ENCODE data around the gene TCAF2.
"Not testable (repeated sequence)": the region's sequence is repeated elsewhere in the genome, so short reads cannot be mapped to it uniquely, and the experiment has no call there.

TCAF2 gene

GRCh38 chr7:143622130-143622529, 1.4 kb downstream of the TCAF2 start:
- H3K9ac ChIP-seq (ENCODE audit: low read depth in 1 of 2, low read length in 2 of 2); H3K4me1 ChIP-seq (ENCODE audit: control insufficient read depth in 1 of 2, insufficient read depth in 2 of 2, low read length in 2 of 2); H3K4me3 ChIP-seq (ENCODE audit: low read depth in 1 of 2, low read length in 2 of 2); H3K9me3 ChIP-seq (ENCODE audit: control insufficient read depth in 1 of 2, low read length in 2 of 2); H3K27ac ChIP-seq (ENCODE audit: low read depth, low read length); H3K27me3 ChIP-seq (ENCODE audit: control insufficient read depth in 1 of 2, insufficient read depth in 2 of 2, low read length in 2 of 2); H3K36me3 ChIP-seq (ENCODE audit: control insufficient read depth in 1 of 2, insufficient read depth in 2 of 2, low read length in 2 of 2): not testable (repeated sequence)

- H3K27ac ChIP-seq (ENCODE audit: low read depth, low read length); H3K27me3 ChIP-seq (ENCODE audit: control insufficient read depth in 1 of 2, insufficient read depth in 2 of 2, low read length in 2 of 2); H3K4me1 ChIP-seq (ENCODE audit: control insufficient read depth in 1 of 2, insufficient read depth in 2 of 2, low read length in 2 of 2); H3K36me3 ChIP-seq (ENCODE audit: control insufficient read depth in 1 of 2, insufficient read depth in 2 of 2, low read length in 2 of 2); H3K9me3 ChIP-seq (ENCODE audit: control insufficient read depth in 1 of 2, low read length in 2 of 2); H3K9ac ChIP-seq (ENCODE audit: low read depth in 1 of 2, low read length in 2 of 2); H3K4me3 ChIP-seq (ENCODE audit: low read depth in 1 of 2, low read length in 2 of 2): not testable (repeated sequence)
Measured at GRCh38 chr7:143630653-143631052, 9.9 kb downstream of the TCAF2 start.

- H3K27me3 ChIP-seq (ENCODE audit: control insufficient read depth in 1 of 2, insufficient read depth in 2 of 2, low read length in 2 of 2); H3K4me3 ChIP-seq (ENCODE audit: low read depth in 1 of 2, low read length in 2 of 2); H3K9me3 ChIP-seq (ENCODE audit: control insufficient read depth in 1 of 2, low read length in 2 of 2); H3K4me1 ChIP-seq (ENCODE audit: control insufficient read depth in 1 of 2, insufficient read depth in 2 of 2, low read length in 2 of 2); H3K36me3 ChIP-seq (ENCODE audit: control insufficient read depth in 1 of 2, insufficient read depth in 2 of 2, low read length in 2 of 2); H3K9ac ChIP-seq (ENCODE audit: low read depth in 1 of 2, low read length in 2 of 2); H3K27ac ChIP-seq (ENCODE audit: low read depth, low read length): not testable (repeated sequence)
Measured at GRCh38 chr7:143632506-143632905, 11.7 kb downstream of the TCAF2 start.

GRCh38 chr7:143633013-143633618, 12.3 kb downstream of the TCAF2 start:
- not testable (repeated sequence) for H3K4me3 ChIP-seq (ENCODE audit: low read depth in 1 of 2, low read length in 2 of 2); H3K27me3 ChIP-seq (ENCODE audit: control insufficient read depth in 1 of 2, insufficient read depth in 2 of 2, low read length in 2 of 2); H3K9me3 ChIP-seq (ENCODE audit: control insufficient read depth in 1 of 2, low read length in 2 of 2); H3K4me1 ChIP-seq (ENCODE audit: control insufficient read depth in 1 of 2, insufficient read depth in 2 of 2, low read length in 2 of 2); H3K9ac ChIP-seq (ENCODE audit: low read depth in 1 of 2, low read length in 2 of 2); H3K36me3 ChIP-seq (ENCODE audit: control insufficient read depth in 1 of 2, insufficient read depth in 2 of 2, low read length in 2 of 2); H3K27ac ChIP-seq (ENCODE audit: low read depth, low read length)

GRCh38 chr7:143635364-143636240, 14.8 kb downstream of the TCAF2 start:
- not testable (repeated sequence) for H3K4me1 ChIP-seq (ENCODE audit: control insufficient read depth in 1 of 2, insufficient read depth in 2 of 2, low read length in 2 of 2); H3K36me3 ChIP-seq (ENCODE audit: control insufficient read depth in 1 of 2, insufficient read depth in 2 of 2, low read length in 2 of 2); H3K9me3 ChIP-seq (ENCODE audit: control insufficient read depth in 1 of 2, low read length in 2 of 2); H3K27ac ChIP-seq (ENCODE audit: low read depth, low read length); H3K27me3 ChIP-seq (ENCODE audit: control insufficient read depth in 1 of 2, insufficient read depth in 2 of 2, low read length in 2 of 2); H3K9ac ChIP-seq (ENCODE audit: low read depth in 1 of 2, low read length in 2 of 2); H3K4me3 ChIP-seq (ENCODE audit: low read depth in 1 of 2, low read length in 2 of 2)

- H3K9me3 ChIP-seq (ENCODE audit: control insufficient read depth in 1 of 2, low read length in 2 of 2); H3K27me3 ChIP-seq (ENCODE audit: control insufficient read depth in 1 of 2, insufficient read depth in 2 of 2, low read length in 2 of 2); H3K4me1 ChIP-seq (ENCODE audit: control insufficient read depth in 1 of 2, insufficient read depth in 2 of 2, low read length in 2 of 2); H3K4me3 ChIP-seq (ENCODE audit: low read depth in 1 of 2, low read length in 2 of 2); H3K36me3 ChIP-seq (ENCODE audit: control insufficient read depth in 1 of 2, insufficient read depth in 2 of 2, low read length in 2 of 2); H3K9ac ChIP-seq (ENCODE audit: low read depth in 1 of 2, low read length in 2 of 2); H3K27ac ChIP-seq (ENCODE audit: low read depth, low read length): not testable (repeated sequence)
Measured at GRCh38 chr7:143639372-143639771, 18.6 kb downstream of the TCAF2 start.

GRCh38 chr7:143640528-143641189, 19.9 kb downstream of the TCAF2 start:
- H3K4me1 ChIP-seq (ENCODE audit: control insufficient read depth in 1 of 2, insufficient read depth in 2 of 2, low read length in 2 of 2); H3K4me3 ChIP-seq (ENCODE audit: low read depth in 1 of 2, low read length in 2 of 2); H3K27me3 ChIP-seq (ENCODE audit: control insufficient read depth in 1 of 2, insufficient read depth in 2 of 2, low read length in 2 of 2); H3K9me3 ChIP-seq (ENCODE audit: control insufficient read depth in 1 of 2, low read length in 2 of 2); H3K36me3 ChIP-seq (ENCODE audit: control insufficient read depth in 1 of 2, insufficient read depth in 2 of 2, low read length in 2 of 2); H3K27ac ChIP-seq (ENCODE audit: low read depth, low read length); H3K9ac ChIP-seq (ENCODE audit: low read depth in 1 of 2, low read length in 2 of 2): not testable (repeated sequence)

GRCh38 chr7:143646598-143646997, 25.8 kb downstream of the TCAF2 start:
- H3K27me3 ChIP-seq (ENCODE audit: control insufficient read depth in 1 of 2, insufficient read depth in 2 of 2, low read length in 2 of 2); H3K27ac ChIP-seq (ENCODE audit: low read depth, low read length); H3K9me3 ChIP-seq (ENCODE audit: control insufficient read depth in 1 of 2, low read length in 2 of 2); H3K9ac ChIP-seq (ENCODE audit: low read depth in 1 of 2, low read length in 2 of 2); H3K4me3 ChIP-seq (ENCODE audit: low read depth in 1 of 2, low read length in 2 of 2); H3K36me3 ChIP-seq (ENCODE audit: control insufficient read depth in 1 of 2, insufficient read depth in 2 of 2, low read length in 2 of 2); H3K4me1 ChIP-seq (ENCODE audit: control insufficient read depth in 1 of 2, insufficient read depth in 2 of 2, low read length in 2 of 2): not testable (repeated sequence)

GRCh38 chr7:143649902-143650301, 29.1 kb downstream of the TCAF2 start:
- H3K27me3 ChIP-seq (ENCODE audit: control insufficient read depth in 1 of 2, insufficient read depth in 2 of 2, low read length in 2 of 2); H3K4me3 ChIP-seq (ENCODE audit: low read depth in 1 of 2, low read length in 2 of 2); H3K4me1 ChIP-seq (ENCODE audit: control insufficient read depth in 1 of 2, insufficient read depth in 2 of 2, low read length in 2 of 2); H3K36me3 ChIP-seq (ENCODE audit: control insufficient read depth in 1 of 2, insufficient read depth in 2 of 2, low read length in 2 of 2); H3K9ac ChIP-seq (ENCODE audit: low read depth in 1 of 2, low read length in 2 of 2); H3K9me3 ChIP-seq (ENCODE audit: control insufficient read depth in 1 of 2, low read length in 2 of 2); H3K27ac ChIP-seq (ENCODE audit: low read depth, low read length): not testable (repeated sequence)

- H3K9ac ChIP-seq (ENCODE audit: low read depth in 1 of 2, low read length in 2 of 2); H3K4me3 ChIP-seq (ENCODE audit: low read depth in 1 of 2, low read length in 2 of 2); H3K27ac ChIP-seq (ENCODE audit: low read depth, low read length); H3K4me1 ChIP-seq (ENCODE audit: control insufficient read depth in 1 of 2, insufficient read depth in 2 of 2, low read length in 2 of 2); H3K9me3 ChIP-seq (ENCODE audit: control insufficient read depth in 1 of 2, low read length in 2 of 2); H3K27me3 ChIP-seq (ENCODE audit: control insufficient read depth in 1 of 2, insufficient read depth in 2 of 2, low read length in 2 of 2); H3K36me3 ChIP-seq (ENCODE audit: control insufficient read depth in 1 of 2, insufficient read depth in 2 of 2, low read length in 2 of 2): not testable (repeated sequence)
Measured at GRCh38 chr7:143650447-143650846, 29.7 kb downstream of the TCAF2 start.

Data from duodenal mucosa (tissue), 2 donors.